GM21515 (cell line): ENCODE data around the gene ALG3.
"Not testable (repeated sequence)": the region's sequence is repeated elsewhere in the genome, so short reads cannot be mapped to it uniquely, and the experiment has no call there.

Source experiments
- ATAC-seq: cut with Tn5 transposase; IDR thresholded peaks from one replicate; pipeline ENCODE4 v1.9.1; 2021; ENCODE audit not compliant: unreplicated experiment

The ALG3 gene

DNA sequence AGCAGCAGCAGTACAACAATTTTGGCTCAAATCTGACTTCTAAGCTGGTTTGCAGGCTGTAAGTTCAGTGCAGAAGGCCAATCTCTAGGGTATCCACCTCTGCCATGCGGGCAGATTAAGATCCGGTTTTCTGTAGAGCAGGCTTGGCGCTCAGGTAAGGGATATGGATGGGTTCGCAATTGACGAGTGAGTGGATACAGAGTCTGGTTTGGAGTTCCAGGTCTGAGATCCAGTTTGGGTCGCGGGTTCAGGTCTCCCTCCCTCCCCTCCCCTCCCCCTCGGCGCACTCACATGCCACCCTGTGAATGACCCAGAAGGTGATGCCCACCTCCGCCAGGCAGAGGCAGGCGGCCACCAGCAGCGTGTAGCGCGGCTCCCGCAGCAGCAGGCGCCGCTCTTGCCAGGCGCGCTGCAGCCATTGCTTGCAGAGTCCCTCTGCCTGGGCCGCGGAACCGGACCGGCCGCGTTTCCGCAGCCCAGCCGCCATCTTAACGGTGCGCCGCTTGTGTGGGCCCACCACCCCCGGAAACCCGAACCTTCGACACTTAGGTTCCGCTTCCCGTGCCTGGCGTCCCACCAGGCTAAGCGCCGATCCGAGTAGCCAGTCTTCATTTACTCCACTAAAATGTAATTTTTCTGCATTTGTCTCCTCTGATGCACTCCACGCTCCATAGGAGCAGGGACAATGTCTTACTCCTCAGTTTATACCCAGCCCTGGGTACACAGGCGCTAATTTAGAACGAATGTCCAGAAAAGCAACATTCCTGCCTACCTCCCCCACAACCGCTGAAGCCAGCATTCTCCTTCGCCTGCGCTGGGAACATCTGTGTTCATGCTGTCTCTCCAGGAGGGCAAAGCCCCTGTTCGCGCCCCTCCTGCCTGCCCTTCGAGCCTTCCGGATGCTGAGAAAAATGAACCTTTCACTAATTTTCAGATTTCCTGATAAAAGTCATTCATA lies at the start of gene ALG3:
Gene ALG3, minus strand, starts transcription at position 509 of the 958 bp plus-strand sequence. Its CDS starts 22 bp downstream, at position 487.
- ATAC-seq: peak; percentile 49

DNA sequence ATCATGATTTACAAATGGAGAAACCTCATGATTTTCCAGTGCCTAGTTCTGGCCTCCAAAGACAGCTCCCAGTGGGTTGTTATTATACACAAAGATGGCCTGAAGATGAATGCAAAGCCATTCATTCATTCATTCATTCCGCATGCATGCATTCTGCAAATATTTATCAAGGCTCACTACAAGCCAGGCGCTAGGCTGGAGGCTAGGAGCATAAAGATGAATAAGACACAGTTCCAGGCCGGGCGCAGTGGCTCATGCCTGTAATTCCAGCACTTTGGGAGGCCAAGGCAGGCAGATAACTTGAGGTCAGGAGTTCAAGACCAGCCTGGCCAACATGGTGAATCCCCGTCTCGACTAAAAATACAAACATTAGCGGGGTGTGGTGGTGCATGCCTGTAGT lies 47.9 kb upstream of the ALG3 start:
- no peak for ATAC-seq

DNA sequence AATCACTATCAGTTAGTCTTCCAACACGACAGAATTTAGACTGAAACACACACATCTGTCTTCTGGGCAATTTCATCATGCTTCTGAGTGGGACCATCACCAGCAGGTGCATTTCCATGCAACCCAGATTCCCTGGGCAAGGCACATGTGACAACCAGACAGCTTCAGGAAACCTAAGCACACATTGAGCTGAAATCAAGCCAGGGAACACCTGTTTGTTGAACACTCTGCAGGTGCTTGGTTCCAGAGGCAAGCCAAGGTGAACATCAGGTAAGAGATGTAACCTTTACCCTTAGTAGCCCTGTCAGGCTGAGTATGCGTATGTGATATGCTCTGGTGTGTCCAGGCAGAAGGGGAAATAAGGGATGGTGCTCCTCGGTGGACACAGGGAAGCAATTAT lies 47.0 kb upstream of the ALG3 start:
- no peak for ATAC-seq

DNA sequence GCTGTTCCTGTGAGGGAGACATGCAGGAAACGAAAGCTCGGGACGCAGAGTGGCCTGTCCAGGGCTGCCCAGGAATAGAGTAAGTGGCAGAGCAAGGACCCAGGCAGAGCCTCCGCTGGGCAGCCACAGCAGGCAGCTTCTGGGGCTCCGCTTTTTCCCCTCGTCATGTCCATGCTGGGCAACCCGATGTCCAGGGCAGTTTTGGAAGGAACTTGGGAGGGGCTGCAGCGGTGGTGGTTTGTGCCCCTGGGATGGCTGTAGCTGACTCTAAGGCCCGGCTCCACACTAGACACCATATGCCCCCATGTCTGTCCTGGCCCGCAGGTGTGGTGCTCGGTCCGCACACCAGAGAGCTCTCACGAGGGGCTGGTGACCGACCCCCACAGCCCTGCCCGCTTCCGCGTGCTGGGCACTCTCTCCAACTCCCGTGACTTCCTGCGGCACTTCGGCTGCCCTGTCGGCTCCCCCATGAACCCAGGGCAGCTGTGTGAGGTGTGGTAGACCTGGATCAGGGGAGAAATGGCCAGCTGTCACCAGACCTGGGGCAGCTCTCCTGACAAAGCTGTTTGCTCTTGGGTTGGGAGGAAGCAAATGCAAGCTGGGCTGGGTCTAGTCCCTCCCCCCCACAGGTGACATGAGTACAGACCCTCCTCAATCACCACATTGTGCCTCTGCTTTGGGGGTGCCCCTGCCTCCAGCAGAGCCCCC lies 43.1 kb upstream of the ALG3 start:
- ATAC-seq: no peak

DNA sequence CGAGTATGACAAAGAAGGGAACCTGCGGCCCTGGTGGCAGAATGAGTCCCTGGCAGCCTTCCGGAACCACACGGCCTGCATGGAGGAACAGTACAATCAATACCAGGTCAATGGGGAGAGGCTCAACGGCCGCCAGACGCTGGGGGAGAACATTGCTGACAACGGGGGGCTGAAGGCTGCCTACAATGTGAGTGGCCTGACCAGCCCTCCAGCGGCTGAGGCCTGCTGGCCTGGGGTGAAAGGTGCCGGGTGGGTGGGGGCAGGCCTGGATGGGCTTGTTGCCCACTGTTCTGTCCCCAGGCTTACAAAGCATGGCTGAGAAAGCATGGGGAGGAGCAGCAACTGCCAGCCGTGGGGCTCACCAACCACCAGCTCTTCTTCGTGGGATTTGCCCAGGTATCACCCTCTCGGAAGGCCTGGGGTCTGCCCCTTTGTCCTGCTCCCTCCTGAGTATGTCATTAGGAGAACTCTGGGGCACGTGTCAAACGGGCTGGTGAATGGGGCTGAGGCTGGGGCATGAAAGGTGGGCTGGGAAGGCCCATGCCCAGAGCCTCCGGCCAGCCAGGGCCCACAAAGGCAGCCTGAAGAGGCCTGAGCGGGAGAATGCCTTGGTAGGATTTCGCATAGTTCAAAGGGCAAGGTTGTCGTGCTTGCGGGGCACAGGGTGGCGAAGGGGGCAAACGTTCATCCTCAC lies 42.4 kb upstream of the ALG3 start:
- no peak for ATAC-seq

DNA sequence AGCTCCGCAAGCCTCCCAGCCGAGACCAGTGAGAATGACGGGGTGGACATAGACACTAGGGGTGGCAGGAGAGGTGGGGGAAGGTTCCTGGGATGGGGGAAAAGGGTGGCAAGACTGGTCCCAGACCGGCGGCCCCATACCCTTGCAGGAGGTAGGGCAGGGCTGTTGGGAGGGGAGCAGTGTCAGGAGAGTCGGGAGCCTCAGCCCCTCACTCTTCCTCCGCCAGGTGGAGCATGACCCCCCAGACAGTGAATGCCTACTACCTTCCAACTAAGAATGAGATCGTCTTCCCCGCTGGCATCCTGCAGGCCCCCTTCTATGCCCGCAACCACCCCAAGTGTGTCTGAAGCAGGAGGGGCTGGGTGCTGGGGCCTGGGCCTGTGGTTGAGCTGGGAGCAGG lies 41.6 kb upstream of the ALG3 start:
- no peak for ATAC-seq

DNA sequence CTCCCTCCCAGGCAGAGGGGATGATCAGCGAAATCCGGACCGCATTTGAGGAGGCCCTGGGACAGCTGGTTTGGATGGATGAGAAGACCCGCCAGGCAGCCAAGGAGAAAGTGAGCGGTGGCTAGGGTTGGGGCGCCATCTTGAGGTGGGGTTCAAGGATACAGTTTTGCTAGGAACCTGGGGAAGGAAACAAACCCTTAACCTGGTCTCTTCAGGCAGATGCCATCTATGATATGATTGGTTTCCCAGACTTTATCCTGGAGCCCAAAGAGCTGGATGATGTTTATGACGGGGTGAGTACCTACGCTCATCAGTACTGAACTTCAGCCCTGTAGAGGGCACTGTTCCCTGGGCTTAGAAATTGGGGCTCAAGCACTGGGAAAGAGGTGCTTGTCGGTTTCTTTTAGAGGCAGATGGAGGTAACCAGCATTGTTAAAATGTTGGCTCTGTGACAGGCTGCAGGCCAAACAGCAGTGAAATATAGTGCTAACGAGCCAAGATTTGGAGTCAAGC lies 40.7 kb upstream of the ALG3 start:
- ATAC-seq: peak; percentile 43

DNA sequence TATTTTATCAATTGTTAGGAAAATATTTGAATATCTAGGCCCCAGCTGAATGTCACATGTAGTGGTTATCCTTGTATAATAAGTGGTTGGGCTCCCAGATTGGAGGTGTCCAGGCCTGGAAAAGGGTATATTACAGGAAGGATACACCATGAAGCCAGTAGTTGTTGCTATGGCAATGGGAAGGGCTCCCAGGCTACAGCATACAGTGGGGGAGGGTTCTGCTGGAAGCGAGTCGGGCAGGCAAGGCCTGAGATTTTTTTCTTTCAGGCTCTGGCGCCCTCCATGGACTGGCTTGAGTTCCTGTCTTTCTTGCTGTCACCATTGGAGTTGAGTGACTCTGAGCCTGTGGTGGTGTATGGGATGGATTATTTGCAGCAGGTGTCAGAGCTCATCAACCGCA lies 35.9 kb upstream of the ALG3 start:
- no peak for ATAC-seq

DNA sequence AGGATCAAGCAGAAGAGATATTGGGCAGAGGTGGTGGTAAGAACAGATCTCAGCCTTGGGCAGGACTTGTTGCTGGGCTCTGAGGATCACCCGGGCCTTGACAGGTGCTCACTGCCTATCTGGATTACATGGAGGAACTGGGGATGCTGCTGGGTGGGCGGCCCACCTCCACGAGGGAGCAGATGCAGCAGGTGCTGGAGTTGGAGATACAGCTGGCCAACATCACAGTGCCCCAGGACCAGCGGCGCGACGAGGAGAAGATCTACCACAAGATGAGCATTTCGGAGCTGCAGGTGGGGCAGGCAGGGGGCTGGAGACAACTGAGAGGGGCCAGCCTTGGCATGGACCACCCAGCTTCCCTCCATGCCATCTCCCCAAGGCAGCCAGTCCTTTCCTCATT lies 34.9 kb upstream of the ALG3 start:
- ATAC-seq: no peak

DNA sequence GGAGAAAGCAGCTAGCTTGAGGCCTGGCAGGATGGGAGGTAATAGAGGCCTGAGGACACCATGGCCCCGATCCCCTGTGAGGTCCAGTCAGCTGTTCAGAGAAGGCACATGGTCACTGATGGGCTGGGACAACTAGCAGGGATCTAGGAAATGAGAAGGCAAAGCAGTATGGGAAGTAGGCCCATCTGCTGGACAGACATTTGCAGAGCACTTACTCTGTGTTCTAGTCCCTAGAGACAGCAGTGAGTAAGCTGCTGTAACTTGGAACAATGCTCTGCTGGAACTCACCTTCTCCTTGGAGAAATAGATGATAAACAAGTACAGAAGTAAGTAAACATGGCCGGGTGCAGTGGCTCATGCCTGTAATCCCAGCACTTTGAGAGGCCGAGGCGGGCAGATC lies 34.2 kb upstream of the ALG3 start:
- no peak for ATAC-seq

DNA sequence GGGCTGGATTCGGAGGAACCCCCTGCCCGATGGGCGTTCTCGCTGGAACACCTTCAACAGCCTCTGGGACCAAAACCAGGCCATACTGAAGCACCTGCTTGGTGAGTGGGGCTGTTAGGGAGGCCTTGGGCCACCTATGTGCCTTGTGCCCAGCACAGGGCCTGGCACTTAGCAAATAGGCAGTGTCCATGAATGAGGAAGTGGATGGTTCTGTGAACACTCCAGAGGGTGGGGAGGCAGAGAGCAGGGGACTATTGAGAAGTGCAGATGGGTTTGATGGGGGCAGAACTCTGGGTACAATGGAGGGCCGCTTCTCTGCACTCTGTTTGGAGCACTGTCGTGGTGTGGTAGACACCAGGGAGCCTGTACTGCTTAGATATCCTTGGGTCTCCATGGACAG lies 28.6 kb upstream of the ALG3 start:
- ATAC-seq: no peak

DNA sequence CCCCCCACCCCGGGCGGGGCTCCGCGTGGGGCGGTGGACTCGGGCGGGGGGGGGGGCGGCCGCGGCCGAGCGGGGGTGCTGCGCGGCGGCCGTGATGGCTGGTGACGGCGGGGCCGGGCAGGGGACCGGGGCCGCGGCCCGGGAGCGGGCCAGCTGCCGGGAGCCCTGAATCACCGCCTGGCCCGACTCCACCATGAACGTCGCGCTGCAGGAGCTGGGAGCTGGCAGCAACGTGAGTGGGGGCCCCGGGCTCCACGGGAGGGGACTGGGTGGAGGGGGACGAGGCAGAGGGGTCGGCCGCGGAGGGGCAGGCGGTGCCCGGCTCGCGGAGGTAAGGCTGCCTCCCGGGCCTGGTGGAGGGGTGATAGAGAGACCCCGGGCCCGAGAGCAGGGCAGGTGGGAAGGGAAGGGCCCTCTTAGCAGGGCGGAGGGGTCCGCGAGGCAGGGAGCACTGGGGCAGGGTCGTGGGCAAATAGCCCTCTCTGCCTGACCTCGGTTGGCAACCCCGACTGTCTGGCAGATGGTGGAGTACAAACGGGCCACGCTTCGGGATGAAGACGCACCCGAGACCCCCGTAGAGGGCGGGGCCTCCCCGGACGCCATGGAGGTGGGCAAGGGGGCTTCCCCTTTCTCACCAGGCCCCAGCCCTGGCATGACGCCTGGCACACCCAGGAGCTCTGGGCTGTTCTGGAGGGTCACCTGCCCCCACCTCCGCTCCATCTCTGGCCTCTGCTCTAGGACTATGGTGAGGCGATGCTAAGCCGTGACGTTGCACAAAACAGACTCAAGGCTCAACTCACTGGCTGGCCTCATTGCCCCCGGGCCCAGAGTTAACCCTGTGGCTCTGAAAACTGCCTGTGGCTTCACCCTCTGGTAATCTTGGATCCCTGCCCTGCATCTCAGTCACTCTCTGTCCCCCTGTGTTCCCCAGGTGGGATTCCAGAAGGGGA lies 27.5 kb upstream of the ALG3 start, which contains the start of gene ECE2:
Gene ECE2, plus strand, starts transcription at position 62 of the 950 bp plus-strand sequence. Its CDS starts 132 bp downstream, at position 194.
- no peak for ATAC-seq

DNA sequence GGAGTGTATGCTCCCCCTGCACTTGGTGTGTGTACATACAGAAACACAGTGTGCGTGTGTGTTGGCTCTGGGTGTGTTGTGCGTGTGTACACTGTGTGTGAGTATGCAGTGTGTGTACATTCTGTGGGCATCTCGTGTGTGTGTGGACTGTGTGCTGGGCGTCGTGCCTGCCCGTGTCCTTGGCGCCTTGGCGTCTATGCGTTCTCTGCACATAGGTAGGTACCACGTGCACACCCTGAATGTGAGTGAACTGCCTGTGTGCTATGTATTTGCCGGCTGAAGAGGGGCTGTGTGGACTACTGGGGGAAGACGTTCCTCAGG lies 26.6 kb upstream of the ALG3 start:
- ATAC-seq: no peak

DNA sequence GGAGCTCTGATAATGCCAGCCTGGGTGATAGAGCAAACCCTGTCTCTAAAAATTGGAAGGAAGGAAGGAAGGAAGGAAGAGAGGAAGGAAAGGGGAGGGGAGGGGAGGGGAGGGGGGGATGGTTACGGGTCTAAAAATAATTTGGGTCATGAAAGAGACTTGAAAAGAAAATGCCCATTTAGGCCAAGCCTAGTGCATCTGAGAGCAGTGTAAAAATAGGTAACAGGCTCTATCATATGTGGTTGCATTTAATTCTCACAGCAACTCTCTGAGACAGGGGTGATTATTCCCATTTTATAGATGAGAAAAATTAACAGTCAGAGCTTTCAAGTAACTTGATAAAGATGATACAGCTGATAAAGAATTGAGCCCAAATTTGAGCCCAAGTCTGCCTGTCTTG lies 23.5 kb upstream of the ALG3 start:
- no peak for ATAC-seq

DNA sequence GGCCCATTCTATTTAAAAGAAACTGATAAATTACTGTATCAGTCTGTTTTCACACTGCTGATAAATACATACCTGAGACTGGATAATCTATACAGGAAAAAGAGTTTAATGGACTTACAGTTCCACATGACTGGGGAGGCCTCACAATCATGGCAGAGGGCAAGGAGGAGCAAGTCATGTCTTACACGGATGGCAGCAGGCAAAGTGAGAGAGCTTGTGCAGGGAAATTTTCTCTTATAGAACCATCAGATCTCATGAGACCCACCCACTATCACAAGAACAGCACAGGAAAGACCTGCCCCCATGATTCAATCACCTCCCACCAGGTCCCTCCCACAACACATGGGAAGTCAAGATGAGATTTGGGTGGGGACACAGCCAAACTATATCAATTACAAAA lies 18.5 kb upstream of the ALG3 start:
- ATAC-seq: not testable (repeated sequence)

DNA sequence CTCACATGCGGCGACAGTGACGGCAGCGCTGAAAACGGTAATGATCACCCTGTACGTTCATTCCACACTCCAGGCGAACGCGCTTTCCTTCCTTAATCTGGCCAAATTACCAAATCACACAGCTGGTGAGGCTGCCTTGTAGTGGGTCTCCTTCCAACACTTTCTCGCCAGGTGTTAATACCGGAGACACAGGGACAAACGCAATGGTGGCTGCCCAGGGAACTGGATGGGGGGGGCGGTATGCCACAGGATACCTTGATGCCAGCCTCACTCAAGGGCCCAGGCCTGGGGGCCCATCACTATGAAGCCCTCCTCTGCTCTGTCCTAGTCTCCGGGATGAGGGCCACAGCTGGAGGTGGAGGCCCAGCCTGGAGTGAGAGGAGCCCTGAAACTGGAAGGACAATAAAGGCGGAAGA lies 14.0 kb upstream of the ALG3 start:
- no peak for ATAC-seq

DNA sequence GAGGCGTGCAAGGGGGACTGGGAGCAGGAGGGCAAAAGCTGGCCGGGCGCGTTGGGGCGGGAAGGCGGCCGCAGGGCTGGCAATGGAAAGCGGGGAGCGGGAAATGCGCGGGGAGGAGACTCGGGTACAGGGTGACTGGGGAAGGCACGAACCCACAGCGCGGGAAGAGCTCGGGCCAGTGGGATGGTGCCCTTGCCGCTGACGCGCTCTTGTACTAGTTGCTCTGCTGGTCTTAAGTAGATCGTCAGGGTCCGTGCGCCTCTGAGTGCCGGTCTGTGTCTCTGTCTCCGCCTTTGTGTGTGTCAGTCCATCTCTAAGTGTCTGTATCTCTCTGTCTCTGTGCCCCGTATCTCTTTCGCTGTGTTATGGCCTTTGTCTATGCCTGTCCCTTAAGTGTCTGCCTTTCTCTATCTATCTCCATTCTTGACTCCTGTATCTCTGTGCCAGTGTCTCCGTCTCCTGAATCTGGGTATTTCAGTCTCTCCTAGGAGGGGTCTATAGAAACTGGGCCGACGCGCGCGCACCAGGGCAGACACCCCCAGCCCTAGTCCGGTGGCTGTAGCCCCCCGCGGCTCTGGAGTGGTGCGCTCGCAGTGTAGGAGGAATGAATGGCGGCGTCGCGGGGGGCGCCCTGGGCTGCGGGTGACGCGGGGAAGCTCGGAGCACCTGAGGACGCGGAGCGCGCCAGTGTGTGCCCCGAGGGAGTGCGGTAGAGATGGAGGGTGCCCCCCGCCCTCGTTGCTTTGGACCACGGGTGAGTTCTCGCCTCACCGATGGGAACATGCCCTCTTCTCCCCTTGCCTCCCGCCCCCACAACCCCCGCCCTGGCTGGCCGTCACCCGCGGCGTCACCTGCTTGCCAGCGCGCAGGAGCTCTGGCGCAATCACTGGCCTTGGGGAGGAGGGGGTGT lies 13.3 kb upstream of the ALG3 start:
- no peak for ATAC-seq

DNA sequence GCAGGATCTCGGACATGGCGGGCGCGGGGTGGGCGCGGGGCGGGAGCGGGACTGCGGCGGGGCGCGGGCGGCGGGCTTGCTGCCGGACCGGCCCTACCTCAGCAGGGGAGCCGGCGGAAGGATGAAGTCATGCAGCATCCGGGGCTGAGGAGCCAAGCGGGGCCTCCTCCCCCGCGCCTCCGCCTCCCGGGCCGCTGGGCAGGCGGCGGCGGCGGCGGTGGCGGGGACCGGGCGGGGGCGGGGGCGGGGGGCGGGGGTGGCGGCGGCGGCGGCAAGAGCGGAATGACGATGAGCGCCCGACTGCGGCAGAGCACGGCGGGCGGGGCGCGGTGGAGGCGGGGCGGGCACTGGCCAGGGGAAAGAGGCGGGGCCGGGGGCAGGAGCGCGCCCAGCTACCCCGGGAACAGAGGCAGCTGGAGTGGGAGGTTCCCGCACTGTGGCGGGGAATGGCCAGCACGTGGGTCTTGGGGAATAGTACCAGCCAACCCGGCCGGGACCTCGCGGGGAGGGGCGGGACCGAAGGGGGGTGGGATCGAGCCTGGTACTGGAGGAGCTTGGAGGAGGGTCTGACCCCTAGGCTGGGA lies 12.6 kb upstream of the ALG3 start, which contains the start of gene CAMK2N2:
Gene CAMK2N2, minus strand, starts transcription at position 284 of the 584 bp plus-strand sequence. Its CDS starts 268 bp downstream, at position 16.
- no peak for ATAC-seq
